ENCODE data around the gene COG7.
"Not testable (repeated sequence)": the region's sequence is repeated elsewhere in the genome, so short reads cannot be mapped to it uniquely, and the experiment has no call there.

The COG7 gene

DNA sequence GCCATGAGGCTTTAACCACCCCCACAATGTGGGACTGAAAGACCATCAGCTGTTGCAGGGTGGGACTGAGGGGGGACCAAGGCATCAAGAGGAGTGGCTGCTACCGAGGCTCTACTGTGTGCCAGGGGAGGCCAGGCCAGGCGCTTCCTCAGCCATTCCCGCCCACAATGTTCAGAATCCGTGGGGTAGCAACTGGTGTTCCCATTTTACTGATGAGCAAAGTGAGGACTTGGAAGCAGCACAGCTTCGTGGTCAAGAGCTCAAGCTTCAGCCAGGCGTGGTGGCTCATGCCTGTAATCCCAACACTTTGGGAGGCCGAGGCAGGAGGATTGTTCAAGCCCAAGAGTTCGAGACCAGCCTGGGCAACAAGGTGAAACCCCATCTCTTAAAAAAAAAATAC is 85.0 kb downstream of the COG7 start:
- Mint-ChIP-seq H3K4me1 (no peaks in the 10 kb centered on the region), H3K4me3 (no peak overlapping the region), H3K9me3 (no peaks in the 10 kb centered on the region), H3K36me3 (ENCODE audit: low read depth) (no peaks in the 10 kb centered on the region), H3K27me3 (ENCODE audit: low read depth) (peaks cover 13% of the 10 kb centered on the region), H3K27ac (no peak overlapping the region)
- TF ChIP-seq, protein P1, sequence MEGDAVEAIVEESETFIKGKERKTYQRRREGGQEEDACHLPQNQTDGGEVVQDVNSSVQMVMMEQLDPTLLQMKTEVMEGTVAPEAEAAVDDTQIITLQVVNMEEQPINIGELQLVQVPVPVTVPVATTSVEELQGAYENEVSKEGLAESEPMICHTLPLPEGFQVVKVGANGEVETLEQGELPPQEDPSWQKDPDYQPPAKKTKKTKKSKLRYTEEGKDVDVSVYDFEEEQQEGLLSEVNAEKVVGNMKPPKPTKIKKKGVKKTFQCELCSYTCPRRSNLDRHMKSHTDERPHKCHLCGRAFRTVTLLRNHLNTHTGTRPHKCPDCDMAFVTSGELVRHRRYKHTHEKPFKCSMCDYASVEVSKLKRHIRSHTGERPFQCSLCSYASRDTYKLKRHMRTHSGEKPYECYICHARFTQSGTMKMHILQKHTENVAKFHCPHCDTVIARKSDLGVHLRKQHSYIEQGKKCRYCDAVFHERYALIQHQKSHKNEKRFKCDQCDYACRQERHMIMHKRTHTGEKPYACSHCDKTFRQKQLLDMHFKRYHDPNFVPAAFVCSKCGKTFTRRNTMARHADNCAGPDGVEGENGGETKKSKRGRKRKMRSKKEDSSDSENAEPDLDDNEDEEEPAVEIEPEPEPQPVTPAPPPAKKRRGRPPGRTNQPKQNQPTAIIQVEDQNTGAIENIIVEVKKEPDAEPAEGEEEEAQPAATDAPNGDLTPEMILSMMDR (IDR thresholded peaks at IDR 0.05; ENCODE audit: unreplicated experiment in 3 of 3) = no peak

DNA sequence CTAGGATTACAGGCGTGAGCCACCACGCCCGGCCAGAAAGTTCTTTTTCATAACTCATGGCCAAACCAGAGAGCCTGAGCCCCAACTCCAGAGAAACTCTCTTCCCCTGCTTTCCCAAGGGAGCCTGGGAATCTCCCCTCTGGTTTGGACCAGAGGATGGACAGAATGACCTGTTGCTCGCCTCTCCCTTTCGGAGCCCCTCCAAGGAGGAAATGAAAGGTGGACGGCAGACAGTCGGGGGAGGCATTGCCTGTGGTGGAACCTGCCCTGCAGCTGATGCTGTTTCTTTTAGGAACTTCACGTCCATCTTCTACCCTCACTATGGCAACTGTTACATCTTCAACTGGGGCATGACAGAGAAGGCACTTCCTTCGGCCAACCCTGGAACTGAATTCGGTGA is 85.4 kb downstream of the COG7 start:
- Mint-ChIP-seq H3K27me3 (ENCODE audit: low read depth) (peaks cover 13% of the 10 kb centered on the region), H3K36me3 (ENCODE audit: low read depth) (no peaks in the 10 kb centered on the region), H3K4me1 (no peaks in the 10 kb centered on the region), H3K4me3 (no peak overlapping the region), H3K9me3 (no peaks in the 10 kb centered on the region), H3K27ac (no peak overlapping the region)
- TF ChIP-seq, protein P1 (IDR thresholded peaks at IDR 0.05; ENCODE audit: unreplicated experiment in 3 of 3) = no peak

DNA sequence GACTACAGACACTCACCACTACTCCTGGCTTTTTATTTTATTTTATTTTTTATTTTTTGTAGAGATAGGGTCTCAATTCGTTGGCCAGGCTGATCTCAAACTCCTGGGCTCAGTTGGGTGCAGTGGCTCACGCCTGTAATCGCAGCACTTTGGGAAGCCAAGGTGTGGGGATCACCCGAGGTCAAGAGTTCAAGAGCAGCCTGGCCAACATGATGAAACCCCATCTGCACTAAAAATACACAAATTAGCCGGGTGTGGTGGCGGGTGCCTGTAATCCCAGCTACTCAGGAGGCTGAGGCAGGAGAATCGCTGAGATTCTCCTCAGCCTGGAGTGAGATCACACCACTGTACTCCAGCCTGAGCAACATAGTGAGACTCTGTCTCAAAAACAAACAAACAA is 86.6 kb downstream of the COG7 start:
- H3K27me3 Mint-ChIP-seq (ENCODE audit: low read depth) = peaks cover 13% of the 10 kb centered on the region
- not testable (repeated sequence) for H3K36me3 Mint-ChIP-seq (ENCODE audit: low read depth); H3K9me3 Mint-ChIP-seq; H3K27ac Mint-ChIP-seq; H3K4me3 Mint-ChIP-seq; H3K4me1 Mint-ChIP-seq

DNA sequence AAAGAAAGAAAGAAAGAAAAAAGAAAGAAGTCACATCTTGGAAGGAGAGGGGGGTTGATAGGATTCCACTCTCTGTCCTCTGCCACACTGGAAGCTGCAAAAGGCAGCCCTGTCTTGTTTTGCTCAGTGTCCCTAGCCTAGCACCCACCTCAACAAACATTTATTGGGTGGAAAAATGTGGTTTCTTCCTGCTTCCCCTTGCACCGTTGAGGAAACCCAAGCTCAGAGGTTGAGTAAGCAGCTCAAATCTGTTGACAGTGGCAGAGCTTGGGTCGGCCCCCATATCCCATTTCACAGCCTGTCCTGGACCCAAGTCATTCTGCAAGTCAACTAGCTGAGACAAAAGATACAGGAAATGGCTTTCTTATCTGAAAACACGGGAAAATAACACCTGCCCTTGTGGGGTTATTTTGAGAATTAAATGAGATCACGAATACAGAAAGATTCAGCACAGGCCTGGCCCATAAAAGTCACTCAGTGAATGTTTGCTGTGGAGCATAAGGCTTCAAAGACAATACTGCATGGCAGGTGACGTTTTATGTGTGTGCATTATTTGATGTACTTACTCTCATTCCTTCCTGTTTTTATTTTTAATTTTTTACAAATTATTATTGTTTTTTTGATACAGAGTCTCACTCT is 87.3 kb downstream of the COG7 start:
- Mint-ChIP-seq H3K9me3 (no peaks in the 10 kb centered on the region), H3K27ac (no peak overlapping the region)
- TF ChIP-seq, protein P1 (IDR thresholded peaks at IDR 0.05; ENCODE audit: unreplicated experiment in 3 of 3) = no peak

DNA sequence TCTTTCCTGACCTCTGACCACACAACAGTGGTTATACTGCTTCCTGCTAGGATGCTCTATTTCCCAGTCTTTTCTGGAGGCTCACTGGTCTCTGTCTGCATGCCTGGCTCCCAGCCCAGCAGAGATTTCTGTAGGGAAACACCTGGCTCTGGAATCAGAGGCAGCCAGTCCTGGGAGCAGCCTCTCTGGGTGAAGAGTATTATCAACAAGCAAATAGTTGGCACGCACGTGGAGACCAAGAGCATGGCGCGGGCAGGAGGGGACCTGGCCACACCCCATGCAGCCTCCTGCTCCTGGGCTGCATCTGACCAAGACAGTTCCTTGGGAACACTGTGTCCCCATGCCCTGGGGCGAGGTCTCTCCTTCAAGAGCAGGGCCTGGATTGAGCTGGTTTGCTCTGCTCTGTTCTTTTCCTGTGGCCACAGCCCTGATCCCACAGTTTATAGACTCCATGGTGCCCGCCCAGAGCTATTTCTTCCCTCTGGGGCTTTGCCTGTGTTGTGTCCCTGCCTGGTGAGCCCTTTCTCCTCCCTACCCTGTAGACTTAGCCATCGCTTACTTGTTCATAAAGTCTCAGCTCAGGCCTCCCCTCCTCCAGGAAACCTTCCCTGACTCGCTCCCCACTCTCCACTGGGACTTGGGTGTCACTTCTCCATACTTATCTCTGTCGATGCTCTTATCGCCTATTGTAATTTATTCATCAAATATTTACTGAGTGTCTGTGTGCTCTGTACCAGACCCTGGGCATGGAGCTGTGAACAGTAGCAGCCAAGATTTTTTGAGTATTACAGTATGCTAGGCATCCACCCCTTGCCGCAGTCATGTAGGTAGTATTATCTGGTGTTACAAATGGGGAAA is 90.3 kb downstream of the COG7 start:
- Mint-ChIP-seq H3K4me1 (no peaks in the 10 kb centered on the region), H3K27ac (no peak overlapping the region), H3K9me3 (no peaks in the 10 kb centered on the region), H3K4me3 (no peak overlapping the region), H3K36me3 (ENCODE audit: low read depth) (no peaks in the 10 kb centered on the region), H3K27me3 (ENCODE audit: low read depth) (no peaks in the 10 kb centered on the region)
- TF ChIP-seq, protein P1 (IDR thresholded peaks at IDR 0.05; ENCODE audit: unreplicated experiment in 3 of 3) = no peak

More for the DNA sequence above, 87.3 kb downstream of the COG7 start:
- H3K4me3 Mint-ChIP-seq = no peak overlapping the region
- H3K4me1 Mint-ChIP-seq = no peaks in the 10 kb centered on the region
- no peaks in the 10 kb centered on the region for H3K36me3 Mint-ChIP-seq (ENCODE audit: low read depth)
- H3K27me3 Mint-ChIP-seq (ENCODE audit: low read depth) = peaks cover 12% of the 10 kb centered on the region

DNA sequence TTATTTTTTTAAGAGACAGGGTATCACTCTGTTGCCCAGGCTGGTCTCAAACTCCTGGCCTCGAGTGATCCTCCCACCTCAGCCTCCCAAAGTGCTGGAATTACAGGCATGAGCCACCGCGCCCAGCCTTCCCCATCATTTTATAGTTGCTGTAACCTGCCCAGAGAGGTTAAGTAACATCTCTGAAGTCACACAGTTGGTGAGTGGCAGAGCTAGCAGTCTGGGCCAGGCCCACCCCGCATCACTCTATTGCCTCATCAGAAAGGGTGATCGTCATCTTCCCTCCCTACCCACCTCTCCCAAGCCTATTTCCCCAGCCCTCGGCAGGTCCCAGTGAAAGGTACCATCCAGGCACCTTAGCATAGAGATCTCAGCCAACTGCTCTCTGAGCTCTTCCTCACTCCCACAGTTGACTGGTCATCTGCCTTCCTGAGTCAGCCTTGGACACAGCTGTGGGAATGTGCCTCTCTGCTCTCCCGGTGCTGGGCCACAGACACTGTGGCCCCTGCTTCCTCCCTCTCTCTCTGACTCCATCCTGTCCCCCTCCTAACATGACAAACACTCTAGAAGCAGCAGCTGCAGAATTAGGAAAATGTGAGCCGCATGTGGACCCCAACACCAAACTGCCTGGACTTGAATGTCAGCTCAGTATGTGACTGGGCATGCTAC is 93.8 kb downstream of the COG7 start:
- H3K36me3 Mint-ChIP-seq (ENCODE audit: low read depth) = no peaks in the 10 kb centered on the region

More for the DNA sequence above, 93.8 kb downstream of the COG7 start:
- Mint-ChIP-seq H3K27me3 (ENCODE audit: low read depth) (peaks cover 3% of the 10 kb centered on the region), H3K9me3 (no peaks in the 10 kb centered on the region), H3K27ac (no peak overlapping the region), H3K4me1 (no peaks in the 10 kb centered on the region), H3K4me3 (no peak overlapping the region)
- TF ChIP-seq, protein P1 (IDR thresholded peaks at IDR 0.05; ENCODE audit: unreplicated experiment in 3 of 3) = no peak
